ENCODE measurements around the gene GANC.

The GANC gene

GRCh38 chr15:42385206-42385979 lies 112.4 kb downstream of the GANC start:
- DNase-seq, result no peak

- DNase-seq, result no peak
These were observed 113.1 kb downstream of the GANC start for GRCh38 chr15:42385980-42386700.

- no peak for DNase-seq
These were observed 114.6 kb downstream of the GANC start for GRCh38 chr15:42387603-42388002.

DNA sequence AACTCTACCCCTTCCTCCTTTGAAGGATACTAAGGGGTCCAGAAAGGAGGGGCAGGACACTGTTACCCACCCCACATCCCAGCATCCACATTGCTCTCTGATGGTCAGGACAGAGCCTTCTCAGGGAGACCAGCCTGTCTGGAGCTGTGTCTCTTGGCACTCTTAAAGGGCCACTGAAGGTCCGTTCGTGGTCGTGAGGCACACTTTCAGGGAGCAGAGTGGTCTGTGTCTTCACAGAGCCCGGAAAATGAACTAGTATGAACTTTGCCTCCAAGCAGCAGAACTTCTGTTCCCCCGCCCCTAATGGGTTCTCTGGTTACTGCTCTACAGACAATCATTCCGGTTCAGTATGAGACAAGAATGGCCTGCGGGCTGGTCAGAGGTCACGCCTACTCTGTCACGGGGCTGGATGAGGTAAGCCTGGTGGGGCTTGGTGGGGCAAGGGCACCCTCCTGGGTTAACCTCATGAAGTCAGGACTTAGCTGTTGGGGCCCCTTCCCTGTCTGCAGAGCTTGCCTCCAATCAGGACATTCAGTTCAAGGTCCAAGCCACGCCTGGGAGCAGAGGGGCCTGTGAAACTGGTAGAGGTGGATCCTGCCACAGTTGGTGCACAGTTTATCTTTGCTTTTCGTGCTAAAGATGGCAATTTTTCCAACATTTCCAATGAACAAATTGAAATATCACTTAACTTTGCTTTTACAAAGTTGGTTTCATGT lies 119.5 kb downstream of the GANC start:
- no peak for DNase-seq

- DNase-seq, result no peak
These were observed 121.1 kb downstream of the GANC start for GRCh38 chr15:42394106-42394505.

DNA sequence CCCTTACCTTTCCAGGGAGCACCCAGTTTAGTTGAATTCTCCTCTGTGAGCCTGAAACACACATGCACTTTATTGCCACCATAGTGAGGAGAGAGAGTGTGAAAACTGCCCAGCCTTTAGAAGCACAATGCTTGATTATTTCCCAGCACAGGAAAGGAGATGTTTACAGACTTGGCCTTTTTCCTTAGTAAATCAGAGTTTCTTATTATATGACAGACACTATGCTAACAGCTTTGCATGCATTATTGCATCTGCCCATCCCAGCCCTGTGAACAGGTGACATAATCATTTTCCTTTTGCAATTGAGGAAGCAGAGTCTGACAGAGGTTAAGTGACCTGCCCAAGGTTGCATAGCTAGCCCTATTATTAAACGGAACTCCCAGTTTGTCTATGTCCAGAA lies 122.8 kb downstream of the GANC start:
- DNase-seq, result no peak

DNA sequence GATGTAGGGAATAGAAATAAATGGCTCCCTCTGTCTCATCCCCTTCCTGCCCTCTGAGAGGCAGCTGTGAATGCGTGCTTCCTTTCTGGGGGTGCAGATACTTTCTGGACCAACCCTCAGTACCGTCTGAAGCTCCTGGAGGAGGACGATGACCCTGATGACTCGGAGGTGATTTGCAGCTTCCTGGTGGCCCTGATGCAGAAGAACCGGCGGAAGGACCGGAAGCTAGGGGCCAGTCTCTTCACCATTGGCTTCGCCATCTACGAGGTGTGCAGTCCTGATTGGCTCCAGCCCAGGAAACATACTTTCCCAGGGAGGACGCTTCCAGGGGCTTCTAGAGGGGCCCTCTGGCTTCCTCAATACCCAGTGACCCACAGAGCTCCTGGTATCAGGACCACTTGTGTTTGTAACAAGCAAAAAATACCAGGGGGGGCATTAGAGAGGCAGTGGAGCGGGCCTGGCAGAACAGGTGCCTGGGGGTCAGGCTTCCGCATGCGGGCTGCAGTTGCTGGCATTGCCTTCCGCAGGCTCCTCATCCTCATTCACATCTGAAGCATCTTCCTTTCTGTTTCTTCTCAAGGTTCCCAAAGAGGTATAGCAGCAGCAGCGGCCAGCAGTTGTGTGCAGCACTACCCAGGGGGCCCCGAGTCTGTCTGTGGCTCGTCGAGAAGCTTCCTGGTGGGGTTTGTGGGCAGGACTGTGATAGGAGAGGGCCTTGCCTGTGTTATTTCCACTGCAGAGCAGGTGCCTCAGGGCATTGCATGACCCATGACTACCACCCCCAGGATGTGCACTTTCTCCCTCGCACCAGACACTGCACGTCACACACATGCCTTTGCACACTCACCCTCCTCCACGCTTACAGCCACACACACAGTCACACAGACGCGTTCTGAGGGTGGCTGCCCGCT lies 128.8 kb downstream of the GANC start:
- no peak for DNase-seq

GRCh38 chr15:42402455-42403205 lies 129.6 kb downstream of the GANC start:
- no peak for DNase-seq

GRCh38 chr15:42403389-42403788 lies 130.4 kb downstream of the GANC start:
- no peak for DNase-seq

GRCh38 chr15:42404461-42405235 lies 131.6 kb downstream of the GANC start:
- DNase-seq, result no peak

DNA sequence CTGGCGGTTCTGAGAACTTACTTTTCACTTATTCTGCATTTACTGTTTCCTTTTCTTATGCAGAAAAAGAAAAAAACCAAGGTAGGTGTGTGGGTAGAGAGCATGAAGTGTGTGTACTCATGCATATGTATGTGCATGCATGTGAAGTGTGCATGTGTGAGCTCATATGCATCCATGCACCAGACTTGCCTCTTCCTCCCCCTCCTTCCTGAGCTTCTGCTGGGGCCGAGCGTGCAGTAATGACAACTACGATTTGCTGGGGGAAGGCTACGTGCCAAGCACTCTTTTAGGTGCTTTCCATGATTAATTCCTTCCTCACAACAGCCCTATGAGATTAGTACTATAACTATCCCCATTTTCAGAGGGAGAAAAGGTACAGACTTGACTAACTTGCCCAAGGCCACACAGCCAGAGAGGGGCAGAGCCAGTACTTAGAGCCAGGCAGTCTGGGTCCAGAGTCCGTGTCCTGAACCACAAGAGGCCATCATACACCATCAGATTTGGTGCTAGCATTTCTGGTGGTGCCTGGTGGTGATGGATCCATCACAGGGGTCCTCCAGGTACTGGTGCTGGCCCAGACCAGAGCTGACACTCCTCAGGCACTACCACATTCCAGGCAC lies 133.0 kb downstream of the GANC start:
- DNase-seq, result no peak

Measured in cortex of kidney (tissue), 1 donor.